T47D (cell line): ENCODE measurements around the gene SDHAF1.

Source experiments
- DNase-seq, 2 experiments: peaks; one replicate each; pipeline versions ENCODE4 v3.0.0 to v3.0.0-alpha.2; 2011 to 2012; ENCODE audit warnings: low read depth in 1 of 2, low spot score in 1 of 2
- JUND ChIP-seq: IDR thresholded peaks from 2 replicates; pipeline ENCODE4 v1.6.1; 2012; ENCODE audit warnings: low read depth
- in situ Hi-C: cut with HindIII; loops from 2 replicates; pipeline ENCODE4 v1.10.0; 2016; ENCODE audit warnings: low sequenced_read_pairs, low pct_unique_long_range_greater_than_20kb

Gene SDHAF1

DNA sequence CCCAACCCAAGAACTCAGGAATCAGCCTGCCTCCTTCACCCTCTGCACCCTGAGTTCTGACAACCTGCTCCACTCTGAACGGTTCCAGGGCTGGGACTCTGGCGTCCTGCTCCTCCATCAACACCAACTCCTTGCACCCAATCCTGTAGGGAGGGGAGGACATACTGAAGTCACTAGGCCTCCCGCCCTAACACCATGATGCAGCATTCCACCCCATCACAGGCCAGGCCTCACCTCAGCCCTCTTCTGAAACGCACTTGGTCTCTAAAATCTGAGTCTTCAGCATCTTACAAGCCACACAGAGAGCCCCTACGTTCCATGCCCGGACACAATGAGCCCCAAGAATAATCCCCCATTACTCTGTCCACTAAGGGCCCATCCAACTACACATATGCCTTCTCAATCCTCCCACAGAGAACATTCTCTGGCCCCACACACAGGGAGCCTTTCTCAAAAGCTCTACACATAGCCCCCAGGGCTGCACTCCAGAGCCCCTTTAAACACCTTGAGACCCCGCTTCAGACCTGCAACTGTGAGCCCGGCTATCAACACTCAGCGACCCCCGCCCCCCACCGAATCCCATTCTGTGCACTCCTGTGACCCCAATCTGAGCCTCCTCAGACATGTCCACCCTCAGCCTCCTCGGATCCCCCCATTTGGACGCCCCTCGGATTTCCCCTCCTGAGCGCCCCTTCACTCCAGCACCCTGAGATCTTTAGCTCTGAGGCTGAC is 18.5 kb downstream of the SDHAF1 start:
- in situ Hi-C loops = no loop called here
- TF ChIP-seq JUND = no peak
- no peak for DNase-seq

DNA sequence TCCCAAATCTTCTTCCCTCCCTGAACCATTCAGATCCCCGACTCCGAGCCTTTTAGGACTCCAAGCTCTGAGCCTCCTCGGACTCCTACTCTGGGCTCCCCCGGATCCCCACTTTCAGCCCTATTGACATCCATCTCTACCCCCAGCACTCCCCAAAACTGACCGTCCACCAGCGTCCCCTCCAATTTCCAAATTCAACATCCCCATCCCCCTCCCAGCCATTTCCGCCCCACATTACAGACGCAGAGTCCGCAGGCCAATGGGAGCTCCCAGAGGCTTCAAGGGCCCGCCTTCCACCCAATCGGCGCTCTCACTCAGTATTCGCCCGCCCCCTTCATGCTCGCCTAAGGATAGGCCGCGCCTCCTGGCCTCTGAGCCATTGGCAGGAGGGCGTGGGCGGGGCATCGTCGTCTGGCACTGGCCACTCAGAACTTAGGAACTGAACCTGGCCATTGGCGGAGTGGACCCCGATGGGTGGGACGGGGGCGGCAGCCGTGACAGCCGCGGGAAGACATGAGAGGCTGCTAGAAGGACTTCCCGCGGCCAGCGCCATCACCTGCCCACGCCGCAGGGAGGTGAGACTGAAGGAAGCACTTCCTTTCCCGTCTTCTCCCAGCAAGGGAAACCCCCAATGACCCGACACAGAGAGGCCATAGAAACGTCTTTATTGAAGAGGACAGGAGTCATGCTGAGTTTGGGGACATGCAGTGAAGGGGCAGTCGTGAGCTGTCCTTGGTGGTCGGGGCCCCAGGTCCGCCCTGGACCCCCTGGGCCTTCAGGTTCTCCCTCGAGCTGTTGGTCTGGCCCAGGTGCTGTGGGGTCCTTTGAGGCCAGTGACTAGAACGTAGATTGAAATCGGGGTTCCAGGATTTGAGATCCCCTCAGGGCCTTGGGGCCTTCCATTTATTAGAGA is 19.3 kb downstream of the SDHAF1 start, which contains the start of gene ALKBH6:
Gene ALKBH6 (minus strand): TSS at position 202 of the 913 bp plus-strand sequence. CDS start 816 bp downstream, outside the sequence.
- TF ChIP-seq JUND = no peak
- peak; percentile 96 to 98 for DNase-seq
- in situ Hi-C loops = no loop called here

DNA sequence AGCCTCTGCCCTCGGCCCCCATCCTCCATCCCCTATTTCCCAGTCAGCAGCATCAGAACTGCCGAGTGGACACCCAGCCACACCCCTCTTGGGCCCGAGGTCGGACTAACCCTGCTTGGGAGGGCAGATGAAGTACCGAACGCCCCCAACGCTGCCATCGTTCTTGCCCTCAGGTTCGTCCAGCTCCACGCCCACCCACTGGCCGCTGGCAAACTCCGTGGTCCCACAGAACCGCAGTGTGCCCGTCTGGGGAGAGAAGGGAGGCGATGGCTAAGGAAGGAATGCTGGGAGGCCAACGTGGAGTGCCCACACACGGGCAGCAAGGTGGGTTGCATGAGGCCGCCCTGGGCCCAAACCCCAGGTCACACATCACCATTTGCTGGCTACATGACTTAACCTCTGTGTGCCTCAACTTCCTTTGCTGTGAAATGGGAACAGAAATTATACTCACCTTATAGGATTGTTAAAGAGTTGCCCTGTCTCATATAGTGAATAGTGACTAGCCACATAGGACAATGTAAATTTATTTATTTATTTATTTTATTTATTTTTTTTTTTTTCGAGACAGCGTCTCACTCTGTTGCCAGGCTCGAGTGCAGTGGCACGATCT is 24.2 kb downstream of the SDHAF1 start:
- TF ChIP-seq JUND = no peak
- in situ Hi-C loops = no loop called here
- no peak for DNase-seq

DNA sequence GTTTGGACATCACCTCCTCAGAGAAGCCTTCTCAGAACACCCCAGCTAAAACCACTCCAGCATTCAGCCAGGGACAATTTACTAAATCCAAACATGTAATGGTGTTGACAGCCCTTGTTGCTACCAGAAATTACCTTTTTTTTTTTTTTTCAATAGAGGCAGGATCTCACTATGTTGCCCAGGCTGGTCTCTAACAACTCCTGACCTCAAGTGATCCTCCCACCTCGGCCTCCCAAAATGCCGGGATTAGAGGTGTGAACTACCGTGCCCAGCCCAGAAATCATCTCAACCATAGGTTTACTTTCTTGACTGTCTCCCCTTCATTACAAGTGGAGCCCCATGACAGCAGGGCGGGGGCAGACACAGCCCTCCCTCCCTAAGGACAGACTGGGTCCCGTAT is 28.4 kb downstream of the SDHAF1 start:
- in situ Hi-C loops = no loop called here
- no peak for DNase-seq
- TF ChIP-seq JUND = no peak

DNA sequence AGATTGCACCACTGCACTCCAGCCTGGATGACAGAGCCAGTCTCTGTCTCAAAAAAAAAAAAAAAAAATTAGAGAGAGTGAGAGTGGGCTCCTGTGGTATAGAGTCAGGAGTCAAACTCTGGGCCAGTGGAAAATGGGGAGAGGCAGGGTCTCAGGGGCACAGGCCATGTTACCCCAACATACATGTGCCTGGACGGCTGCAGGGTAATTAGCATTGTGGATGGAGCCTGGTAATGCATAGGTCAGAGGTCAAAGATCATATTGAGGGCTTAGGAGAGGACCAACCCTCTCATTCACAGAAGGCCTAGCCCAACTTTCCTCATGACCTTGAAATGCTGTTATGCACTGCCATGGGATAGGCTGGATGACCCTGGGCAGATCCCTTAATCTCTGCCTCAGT is 30.6 kb downstream of the SDHAF1 start:
- in situ Hi-C loops = no loop called here
- TF ChIP-seq JUND = no peak
- DNase-seq = no peak

DNA sequence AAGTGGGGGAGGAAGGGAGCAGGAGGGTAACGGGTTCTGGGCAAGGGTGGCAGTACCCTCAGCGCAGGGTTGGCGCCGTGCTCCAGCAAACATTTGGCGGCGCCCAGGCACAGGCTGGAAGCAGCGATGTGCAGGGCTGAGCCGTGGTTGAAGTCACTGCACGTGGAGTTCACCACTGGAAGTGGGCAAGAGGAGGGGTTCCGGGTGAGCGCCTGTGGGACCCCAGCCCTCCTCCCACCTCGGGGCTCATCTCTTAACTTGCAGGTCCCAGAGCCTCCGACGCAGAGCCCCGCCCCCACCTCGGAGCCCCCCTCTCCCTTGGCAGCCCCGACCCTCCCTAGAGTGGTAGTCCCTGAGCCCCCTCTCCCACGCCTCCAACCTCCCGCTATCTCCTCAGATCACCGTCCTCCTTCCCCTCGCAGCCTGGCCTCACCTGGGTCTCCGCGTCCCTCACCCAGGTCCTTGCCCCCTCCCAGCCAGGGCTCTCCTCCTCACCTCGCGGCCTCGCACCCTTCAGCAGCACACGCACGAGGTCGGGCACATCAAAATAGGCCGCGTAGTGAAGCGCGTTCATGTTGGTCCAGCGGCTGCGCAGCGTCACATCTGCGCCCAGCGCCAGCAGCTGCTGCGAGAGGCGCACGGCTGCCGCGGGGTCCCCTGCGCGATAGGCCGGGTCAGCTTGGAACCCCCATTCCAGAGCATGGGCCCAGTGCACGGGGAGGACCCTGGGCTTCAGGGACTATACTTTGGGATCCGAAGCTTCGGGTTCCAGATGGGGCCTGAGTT is 31.3 kb downstream of the SDHAF1 start:
- in situ Hi-C loops = no loop called here
- TF ChIP-seq JUND = no peak
- DNase-seq = no peak

DNA sequence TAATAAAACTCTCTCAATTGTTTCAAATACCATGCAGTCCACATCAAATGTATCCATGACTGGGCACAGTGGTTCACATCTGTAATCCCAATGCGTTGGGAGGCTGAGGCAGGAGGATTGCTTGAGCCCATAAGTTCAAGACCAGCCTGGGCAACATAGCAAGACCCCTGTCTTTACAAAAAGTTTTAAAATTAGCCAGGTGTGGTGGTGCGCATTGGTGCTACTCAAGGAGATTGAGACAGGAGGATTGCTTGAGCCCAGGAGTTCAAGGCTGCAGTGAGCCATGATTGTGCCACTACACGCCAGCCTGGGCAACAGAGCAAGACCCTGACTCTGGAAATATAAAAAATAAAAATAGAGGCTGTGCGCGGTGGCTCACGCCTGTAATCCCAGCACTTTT is 32.7 kb downstream of the SDHAF1 start:
- no peak for DNase-seq
- in situ Hi-C loops = no loop called here

DNA sequence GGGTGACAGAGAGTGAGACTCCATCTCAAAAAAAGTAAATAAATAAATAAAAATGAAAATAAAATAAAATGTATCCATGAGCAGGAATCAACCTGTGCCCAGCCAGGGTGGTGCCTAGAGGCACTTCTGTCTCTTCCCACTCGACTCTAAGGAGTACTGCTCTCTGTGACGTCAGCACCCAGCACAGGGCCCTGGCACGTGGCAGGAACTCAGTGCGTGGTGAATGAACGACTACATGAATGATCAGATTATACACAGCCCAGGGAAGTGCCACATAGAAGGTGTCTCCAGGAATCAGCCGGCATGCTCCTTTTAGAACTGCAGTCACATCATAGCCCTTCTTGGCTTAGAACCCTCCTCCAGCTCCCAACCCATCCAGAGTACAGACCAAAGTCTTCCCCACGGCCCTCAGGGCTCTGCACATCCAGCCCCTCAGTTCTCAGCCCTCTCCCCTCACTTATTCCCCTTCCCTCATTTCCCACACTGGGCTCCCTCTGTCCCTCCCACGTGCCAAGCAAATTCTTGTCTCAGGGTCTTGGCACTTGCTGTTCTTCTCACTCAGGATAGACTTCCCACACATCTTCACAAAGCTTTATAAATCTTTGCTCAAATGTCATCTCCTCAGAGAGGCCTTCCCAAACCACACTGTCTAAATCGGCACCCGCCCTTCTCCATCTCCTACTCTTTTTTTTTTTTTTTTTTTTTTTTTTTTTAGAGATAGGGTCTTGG is 33.5 kb downstream of the SDHAF1 start:
- no peak for DNase-seq
- no peak for TF ChIP-seq JUND
- in situ Hi-C loops = no loop called here

More for the DNA sequence above, 32.7 kb downstream of the SDHAF1 start:
- no peak for TF ChIP-seq JUND

DNA sequence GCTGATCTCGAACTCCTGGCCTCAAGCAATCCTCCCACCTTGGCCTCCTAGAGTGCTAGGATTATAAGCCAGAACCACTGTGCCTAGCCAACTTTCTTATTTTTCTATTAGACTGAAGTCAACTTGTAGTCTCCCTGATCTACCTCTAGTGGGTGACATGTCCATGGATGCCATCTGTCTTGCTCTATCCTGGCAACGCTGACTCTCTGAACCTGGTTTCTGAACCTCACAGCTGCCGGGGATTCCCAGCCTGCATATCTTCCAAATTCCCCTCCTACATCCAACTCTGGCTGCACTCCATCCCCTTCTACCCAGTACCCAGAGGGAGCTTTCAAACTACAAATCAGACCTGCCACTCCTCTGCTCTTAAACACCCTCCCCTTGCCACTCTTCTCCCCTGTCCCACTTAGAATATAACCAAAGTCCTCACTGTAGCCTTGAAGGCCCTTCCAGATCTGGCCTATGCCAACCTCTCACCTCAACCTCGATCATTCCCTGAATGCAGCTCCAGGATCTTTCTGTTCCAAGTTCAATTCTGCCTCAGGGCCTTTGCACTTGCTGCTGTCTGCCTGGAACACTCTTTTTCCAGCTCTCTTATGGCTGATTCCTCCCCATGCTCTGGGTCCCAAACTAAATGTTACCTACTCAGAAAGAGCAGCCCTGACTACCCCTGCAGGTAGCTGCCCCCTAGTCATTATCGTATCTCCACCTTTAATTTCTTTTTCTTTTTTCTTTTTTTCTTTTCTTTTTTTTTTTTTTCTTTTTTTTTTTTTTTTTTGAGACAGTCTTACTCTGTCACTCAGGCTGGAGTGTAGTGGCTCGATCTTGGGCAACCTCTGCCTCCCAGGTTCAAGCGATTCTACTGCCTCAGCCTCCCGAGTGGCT is 35.5 kb downstream of the SDHAF1 start:
- in situ Hi-C loops = no loop called here
- no peak for TF ChIP-seq JUND
- peak; percentile 20 to 42 for DNase-seq

DNA sequence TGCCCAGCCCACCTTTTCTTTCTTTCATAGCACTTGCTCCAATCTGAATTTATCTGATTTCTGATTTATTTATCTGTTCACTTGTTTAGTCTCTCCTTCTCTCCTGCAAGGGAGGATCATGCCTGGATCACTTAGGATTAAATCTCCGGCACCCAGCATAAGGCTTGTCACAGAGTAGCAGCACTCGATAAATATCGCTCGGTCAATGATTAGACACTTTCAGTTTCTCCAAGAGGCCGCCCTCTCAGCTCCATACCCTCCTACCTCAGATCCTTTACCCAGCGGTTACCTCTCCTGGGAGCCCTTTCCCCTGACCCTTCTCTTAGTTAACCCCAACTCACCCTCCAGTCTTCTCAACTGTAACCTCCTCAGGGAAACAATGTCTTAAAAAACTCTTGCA is 36.3 kb downstream of the SDHAF1 start:
- DNase-seq = no peak
- in situ Hi-C loops = no loop called here
- TF ChIP-seq JUND = no peak
